GM21786 (cell line): ENCODE data around the gene SYNM.

Experiments used
- ATAC-seq: cut with Tn5 transposase; IDR thresholded peaks from one replicate; pipeline ENCODE4 v1.9.1; 2021; ENCODE audit not compliant: unreplicated experiment

The SYNM gene

DNA sequence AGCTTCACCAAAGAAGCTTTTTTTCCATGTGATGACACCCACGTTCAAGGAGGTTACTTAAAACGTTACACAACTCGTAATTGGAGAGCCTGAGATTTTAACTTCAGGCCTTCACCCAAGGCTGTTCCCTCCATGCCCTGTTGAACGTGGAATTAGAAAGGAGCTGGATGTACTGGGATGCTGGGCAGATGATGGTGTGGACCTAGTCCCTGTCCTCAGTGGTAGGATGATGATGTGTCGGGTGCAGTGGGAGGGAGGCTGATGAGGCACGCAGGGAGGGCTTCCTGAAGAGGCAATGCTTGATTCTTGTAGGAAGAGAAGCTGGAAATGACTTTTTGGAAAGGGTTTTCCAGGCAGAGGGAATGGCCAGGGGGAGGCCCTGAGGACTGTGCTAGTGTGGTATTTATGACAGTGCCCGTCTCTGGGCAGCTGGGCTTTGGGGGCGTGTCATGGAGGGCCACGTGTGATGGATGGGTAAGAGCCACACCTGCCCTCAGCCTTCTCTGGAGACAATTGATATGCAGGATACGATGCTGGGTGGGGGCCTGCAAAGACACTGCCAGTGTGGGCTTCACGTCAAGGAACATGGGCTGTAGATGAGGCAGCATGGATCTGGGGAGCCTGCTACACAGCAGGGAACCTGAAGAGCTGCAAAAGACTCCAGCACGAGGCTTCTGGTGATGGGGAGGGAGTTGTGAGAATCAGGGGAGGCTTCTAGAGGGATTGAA lies 15.3 kb downstream of the SYNM start:
- no peak for ATAC-seq

DNA sequence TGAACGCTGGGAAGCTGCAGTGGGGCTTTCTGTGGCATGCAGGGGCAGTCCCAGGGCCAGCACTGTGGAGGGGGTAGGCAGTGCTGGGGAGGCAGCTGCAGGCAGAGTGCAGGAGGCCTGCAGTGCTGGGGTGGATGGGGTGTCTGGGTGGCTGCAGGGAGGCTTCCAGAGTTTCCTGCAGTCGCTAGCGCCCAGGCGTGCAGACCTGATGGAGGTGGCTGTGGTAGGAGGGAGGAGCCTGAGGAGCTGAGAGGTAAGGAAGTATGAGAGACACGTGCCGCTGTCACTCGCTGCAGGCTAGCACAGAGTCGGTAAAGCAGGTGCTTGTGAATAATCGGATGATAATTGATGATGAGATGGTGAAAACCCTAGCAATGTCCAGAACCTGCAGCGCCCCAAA lies 16.3 kb downstream of the SYNM start:
- ATAC-seq, result no peak

DNA sequence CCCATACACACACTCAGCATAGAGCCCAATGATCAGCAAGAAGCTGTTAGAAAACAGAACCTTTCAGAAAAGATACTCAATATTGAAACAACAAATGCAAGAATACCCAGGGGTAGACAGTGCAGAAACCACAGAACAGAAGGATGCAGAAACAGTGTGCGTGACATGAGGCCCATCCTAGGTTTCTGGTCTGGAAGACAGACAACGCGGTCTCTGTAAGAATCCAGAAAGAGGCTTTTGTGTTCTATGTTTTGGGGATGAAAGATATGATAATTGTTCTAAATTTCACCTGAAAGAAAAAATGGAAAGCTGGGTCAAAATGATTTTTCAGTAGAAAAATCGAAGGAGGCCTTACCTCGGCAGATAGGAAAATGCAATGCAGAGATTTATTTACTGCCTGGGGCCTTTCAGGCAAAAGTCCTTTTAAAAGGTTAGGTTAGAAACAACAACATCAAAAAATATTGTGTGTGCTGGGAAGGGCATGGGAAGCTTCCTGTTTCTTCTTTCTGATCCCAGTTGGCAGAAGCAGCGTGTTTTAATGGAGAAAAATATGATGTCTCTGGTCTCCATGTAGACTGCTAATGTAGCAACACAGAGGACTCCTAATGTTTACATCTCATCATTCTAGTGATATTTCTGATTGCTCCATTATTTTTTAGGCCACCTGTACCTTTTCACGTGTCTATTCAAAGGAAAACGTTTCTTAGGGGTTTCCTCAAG lies 17.0 kb downstream of the SYNM start:
- ATAC-seq, result no peak

DNA sequence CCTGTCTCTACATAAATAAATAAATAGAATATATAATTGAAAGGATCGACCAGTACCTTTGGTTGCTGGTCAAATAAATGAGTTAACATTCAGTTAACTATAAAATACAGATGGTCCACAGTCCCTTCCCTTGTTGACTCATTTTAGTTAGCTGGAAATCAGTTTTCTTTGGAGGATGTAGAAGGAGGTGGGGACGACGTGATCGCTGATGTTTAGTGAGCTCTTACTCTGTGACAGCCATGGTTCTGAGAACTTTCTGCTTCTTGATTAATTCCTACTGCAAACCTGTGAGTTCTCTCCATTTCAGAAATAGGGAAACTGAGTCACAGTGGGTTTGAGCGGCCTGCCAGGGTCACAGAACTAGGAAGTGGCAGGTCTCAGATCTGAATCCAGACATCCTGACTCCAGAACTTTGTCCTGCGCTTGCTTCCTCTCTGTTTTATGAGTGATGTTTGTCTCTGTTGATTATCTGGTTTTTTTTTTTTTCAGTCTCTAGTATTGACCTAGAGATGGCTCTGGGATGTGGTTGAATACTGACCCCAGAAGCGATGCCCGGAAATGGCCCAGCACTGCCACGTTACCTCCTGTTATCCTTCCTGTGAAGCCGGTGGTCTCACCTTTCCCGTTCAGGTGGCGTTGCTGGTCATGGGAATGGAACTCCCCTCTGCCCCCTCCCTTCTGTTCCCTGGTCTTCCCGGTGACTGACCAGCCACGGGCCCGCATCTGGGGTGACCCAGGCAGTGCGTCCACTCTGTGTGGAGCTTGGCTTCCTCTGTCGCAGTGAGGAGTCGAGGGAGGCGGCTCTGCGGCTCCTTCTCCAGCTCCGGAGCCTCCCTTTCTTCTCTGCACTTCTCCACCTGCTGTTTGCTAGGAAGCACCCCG lies 18.2 kb downstream of the SYNM start:
- no peak for ATAC-seq

DNA sequence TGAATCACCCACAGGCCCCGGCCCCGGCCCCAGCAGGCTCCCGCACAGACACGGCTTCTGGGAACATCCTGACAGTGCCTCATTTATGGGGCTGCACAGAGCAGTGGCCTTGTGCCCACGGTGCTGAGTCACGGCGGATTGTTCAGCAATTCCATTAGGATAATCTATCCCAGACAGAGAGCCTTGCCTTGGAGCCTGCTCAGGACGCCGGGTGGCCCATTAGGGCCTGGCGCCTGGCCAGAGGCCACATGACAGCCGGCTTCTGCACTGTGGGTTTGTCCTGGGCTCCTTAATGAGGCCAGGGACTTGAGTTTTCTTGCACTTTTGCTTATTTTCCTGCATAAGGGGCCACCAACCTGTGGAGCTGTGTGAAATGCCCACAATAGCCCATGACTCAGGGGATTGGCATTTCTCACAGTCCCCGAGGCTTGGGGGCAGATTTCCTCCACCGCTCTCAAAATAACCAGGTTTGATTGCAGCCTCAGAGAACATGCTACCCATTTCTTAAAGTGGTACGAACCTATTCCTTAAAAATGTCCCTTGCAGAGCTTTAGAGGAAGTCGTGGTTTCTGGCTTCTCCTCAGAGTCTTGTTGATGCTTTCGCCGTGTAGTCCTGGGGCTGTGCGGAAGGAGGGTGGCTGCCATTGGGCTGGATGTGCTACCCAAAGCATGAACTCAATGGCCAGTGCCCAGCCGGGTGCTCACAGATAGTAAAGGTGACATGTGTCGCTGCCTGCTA lies 19.0 kb downstream of the SYNM start:
- no peak for ATAC-seq

DNA sequence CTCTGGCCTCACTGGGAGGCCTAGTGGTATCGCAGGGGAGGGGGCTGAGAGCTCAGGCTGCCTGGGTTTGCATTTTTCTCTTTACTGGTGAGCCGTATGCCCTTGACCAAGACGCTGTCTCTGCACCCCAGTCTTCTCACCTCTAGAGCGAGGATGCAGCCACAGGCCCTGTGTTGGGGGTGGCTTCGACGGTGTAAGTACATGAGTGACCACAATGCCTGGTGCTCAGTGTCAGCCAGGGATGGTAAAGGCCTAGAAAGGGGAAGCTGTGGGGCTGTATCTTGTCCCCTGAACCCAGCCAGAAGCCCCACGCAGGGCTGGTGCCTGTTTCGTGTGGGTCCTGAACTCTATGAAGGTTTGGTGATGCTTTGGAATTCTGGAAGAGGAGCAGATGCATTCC lies 19.8 kb downstream of the SYNM start:
- ATAC-seq, result no peak

DNA sequence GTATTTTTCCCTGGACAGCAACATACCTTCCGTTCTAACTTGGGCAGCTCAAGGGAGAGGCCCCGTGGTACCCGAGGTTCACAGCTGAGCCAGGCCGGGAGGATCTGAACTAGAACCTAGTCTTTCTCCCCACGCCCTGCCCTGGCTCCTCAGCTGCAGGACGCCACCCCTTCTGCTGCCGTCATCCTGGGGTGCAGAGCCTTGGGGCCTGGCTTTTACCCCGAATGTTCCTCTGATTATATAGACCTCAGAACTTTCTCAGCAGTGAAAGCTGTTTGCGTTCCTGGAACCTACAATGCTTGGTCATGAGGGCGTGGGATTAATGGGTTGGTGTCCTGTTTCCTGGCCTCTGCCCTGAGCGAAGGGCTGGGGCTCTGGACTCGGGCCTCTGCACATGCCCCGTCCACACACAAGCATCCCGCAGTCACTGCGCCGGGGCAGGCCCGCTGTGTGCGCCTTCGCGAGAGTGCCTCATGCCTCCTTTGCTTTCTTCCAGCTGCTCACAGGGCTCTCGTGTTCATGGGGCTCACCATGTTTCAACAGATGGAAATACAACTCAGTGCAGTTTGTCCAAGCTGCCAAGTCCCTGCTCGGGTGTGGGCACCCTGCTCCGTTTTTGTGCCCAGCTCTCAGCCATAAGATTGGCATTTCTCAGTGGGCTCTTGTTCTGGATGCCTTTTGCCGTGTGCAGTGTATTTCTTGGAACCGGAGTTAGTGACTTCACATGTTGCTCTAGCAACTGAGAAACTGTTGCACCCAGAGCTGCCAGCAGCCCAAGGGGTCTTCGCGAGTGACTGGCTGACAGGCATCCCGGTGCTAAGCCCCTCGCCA lies 20.4 kb downstream of the SYNM start:
- no peak for ATAC-seq

DNA sequence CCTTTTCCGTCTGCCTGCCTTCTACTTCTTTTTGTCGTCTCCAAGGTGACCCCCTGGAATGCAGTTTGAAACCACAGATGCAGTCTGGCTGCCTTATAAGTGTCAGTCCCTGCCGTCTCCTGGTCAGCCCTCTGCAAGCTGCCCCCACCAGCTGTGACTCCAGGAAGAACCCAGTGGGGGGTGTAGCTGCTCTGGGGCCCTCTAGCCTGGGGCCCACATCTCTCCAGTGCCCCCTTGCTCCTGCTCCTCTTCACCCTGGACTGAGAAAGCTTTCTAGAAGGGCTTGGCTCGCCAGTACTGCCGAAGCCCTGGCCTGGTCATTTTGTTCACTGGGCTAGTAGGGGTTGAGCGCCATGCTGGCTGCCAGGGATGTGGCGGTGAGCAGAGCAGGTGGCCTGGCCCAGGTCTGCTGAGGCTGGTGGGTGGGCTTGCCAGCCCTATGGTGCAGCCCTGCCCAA lies 21.3 kb downstream of the SYNM start:
- no peak for ATAC-seq

DNA sequence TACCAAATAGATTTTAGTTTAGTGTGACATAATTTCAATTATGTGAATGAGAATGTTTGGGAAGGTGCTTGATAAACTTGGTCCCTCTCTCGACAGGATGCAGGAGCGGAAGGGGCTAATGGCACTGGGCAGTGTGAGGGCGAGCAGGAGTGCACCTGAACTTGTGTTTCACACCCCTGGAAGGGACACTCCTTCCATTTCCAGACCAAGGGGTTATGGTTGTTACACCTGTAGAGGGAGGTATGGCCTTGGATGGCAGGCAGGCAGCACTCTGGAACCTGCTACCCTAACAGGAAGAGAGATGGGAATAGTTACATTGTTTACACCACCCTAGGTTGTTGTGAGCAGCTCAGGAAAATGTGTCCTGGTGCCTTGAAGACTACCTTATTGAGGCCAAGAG lies 22.1 kb downstream of the SYNM start:
- ATAC-seq, result no peak

DNA sequence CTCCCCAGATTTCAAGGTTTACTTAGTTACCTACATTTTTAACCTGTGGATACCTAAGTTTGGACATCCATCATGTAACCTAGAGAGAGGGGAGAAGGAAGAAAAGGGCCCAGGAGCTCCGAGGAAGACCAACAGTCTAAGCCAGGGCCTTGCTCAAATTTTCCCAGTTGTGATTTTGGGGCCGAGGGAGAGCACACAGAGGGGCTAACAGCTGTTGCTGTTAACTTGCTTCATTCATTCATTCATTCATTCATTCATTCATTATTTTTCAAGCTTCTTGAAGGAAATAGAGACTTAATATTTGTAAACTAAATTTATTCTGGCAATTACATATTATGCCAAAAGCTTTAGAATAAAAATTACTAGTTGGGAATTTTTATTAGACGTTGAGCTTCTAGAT lies 22.9 kb downstream of the SYNM start:
- no peak for ATAC-seq

DNA sequence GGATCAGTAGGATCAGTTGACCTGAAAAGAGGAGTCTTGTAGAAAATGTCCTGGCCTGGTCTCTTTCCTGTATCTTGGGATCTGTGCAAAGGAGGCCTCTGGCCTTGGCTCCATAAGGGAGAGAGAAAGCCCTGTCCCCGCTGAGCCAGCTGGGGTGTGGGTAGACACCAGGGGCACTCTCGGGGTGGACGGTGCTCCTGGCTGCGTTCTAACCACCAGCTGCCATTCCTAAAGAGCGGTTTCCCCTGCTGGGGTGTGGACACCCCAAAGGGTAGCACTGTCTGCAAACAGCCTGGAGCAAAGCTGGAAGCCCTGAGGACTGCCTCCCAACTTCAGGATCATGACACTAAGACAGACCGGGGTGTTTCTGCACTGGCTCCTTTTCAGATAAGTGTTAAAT lies 23.5 kb downstream of the SYNM start:
- ATAC-seq, result no peak

DNA sequence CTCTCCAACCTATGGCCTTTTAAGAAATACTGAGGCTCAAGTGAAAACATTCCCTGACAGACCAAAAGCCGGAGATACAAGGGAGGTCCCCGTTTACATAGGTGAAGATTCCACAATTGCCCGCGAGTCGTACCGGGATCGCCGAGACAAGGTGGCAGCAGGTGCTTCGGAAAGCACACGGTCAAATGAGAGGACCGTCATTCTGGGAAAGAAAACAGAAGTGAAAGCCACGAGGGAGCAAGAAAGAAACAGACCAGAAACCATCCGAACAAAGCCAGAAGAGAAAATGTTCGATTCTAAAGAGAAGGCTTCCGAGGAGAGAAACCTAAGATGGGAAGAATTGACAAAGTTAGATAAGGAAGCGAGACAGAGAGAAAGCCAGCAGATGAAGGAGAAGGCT lies 24.8 kb downstream of the SYNM start:
- no peak for ATAC-seq

DNA sequence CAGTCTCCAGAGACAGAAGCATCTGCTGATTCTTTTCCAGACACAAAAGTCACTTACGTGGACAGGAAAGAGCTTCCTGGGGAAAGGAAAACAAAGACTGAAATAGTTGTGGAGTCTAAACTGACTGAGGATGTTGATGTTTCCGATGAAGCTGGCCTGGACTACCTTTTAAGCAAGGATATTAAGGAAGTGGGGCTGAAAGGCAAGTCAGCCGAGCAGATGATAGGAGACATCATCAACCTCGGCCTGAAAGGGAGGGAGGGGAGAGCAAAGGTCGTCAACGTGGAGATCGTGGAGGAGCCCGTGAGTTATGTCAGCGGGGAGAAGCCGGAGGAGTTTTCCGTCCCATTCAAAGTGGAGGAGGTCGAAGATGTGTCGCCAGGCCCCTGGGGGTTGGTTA lies 25.4 kb downstream of the SYNM start:
- ATAC-seq, result no peak

DNA sequence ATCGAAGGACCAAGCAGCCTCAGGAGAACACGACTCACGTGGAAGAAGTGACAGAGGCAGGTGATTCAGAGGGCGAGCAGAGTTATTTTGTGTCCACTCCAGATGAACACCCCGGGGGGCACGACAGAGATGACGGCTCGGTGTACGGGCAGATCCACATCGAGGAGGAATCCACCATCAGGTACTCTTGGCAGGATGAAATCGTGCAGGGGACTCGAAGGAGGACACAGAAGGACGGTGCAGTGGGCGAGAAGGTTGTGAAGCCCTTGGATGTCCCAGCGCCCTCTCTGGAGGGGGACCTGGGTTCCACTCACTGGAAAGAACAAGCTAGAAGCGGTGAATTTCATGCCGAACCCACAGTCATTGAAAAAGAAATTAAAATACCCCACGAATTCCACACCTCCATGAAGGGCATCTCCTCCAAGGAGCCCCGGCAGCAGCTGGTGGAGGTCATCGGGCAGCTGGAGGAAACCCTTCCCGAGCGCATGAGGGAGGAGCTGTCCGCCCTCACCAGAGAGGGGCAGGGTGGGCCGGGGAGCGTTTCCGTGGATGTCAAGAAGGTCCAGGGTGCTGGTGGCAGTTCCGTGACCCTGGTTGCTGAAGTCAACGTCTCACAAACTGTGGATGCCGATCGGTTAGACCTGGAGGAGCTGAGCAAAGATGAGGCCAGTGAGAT lies 26.0 kb downstream of the SYNM start:
- ATAC-seq, result no peak

DNA sequence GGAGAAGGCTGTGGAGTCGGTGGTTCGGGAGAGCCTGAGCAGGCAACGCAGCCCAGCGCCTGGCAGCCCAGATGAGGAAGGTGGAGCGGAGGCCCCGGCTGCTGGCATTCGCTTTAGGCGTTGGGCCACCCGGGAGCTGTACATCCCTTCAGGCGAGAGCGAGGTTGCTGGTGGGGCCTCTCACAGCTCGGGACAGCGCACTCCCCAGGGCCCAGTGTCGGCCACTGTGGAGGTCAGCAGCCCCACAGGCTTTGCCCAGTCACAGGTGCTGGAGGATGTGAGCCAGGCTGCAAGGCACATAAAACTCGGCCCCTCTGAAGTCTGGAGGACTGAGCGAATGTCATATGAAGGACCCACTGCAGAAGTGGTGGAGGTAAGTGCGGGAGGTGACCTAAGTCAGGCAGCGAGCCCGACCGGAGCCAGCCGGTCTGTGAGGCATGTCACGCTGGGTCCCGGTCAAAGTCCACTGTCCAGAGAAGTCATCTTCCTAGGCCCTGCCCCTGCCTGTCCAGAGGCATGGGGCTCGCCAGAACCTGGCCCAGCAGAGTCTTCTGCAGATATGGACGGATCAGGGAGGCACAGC lies 26.7 kb downstream of the SYNM start:
- no peak for ATAC-seq

DNA sequence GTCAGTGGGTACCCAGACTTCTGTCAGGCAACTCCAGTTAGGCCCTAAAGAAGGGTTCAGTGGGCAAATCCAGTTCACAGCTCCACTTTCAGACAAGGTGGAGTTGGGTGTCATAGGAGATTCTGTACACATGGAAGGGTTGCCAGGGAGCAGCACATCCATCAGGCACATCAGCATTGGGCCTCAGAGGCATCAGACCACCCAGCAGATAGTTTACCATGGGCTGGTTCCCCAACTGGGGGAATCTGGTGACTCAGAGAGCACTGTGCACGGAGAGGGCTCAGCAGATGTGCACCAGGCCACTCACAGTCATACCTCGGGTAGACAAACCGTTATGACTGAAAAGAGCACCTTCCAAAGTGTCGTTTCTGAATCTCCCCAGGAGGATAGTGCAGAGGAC lies 27.2 kb downstream of the SYNM start:
- no peak for ATAC-seq

DNA sequence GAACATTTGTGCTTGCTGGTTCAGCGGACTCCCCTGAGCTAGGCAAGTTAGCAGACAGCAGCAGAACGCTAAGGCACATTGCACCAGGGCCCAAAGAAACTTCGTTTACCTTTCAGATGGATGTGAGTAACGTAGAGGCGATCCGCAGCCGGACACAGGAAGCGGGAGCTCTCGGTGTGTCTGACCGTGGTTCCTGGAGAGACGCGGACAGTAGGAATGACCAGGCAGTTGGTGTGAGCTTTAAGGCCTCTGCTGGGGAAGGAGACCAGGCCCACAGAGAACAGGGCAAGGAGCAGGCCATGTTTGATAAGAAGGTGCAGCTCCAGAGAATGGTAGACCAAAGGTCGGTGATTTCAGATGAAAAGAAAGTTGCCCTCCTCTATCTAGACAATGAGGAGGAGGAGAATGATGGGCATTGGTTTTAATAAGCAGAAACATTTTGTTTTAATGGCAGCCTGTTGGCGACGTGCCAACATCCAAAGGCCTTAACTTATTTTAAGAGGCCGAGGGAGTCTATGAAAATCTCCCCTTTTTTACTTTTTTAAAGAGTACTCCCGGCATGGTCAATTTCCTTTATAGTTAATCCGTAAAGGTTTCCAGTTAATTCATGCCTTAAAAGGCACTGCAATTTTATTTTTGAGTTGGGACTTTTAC lies 27.9 kb downstream of the SYNM start:
- no peak for ATAC-seq

DNA sequence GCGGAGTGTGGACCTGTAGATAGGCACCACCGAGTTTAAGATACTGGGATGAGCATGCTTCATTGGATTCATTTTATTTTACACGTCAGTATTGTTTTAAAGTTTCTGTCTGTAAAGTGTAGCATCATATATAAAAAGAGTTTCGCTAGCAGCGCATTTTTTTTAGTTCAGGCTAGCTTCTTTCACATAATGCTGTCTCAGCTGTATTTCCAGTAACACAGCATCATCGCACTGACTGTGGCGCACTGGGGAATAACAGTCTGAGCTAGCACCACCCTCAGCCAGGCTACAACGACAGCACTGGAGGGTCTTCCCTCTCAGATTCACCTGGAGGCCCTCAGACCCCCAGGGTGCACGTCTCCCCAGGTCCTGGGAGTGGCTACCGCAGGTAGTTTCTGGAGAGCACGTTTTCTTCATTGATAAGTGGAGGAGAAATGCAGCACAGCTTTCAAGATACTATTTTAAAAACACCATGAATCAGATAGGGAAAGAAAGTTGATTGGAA lies 29.5 kb downstream of the SYNM start:
- no peak for ATAC-seq

DNA sequence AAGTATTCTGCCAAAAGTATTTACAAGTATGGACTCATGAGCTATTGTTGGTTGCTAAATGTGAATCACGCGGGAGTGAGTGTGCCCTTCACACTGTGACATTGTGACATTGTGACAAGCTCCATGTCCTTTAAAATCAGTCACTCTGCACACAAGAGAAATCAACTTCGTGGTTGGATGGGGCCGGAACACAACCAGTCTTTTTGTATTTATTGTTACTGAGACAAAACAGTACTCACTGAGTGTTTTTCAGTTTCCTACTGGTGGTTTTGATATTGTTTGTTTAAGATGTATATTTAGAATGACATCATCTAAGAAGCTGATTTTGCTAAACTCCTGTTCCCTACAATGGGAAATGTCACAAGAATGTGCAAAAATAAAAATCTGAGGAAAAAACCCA lies 30.3 kb downstream of the SYNM start:
- ATAC-seq, result peak; percentile 85
